NOMO-1 treated with dmso at 0.1 percent for 144 hours (cell line): ENCODE data around the gene TPRA1.

Experiments used
- DNase-seq: peaks from one replicate; lab custom pipeline; 2025; ENCODE audit not compliant: unreplicated experiment; lab: John Stamatoyannopoulos, UW

TPRA1 gene

GRCh38 chr3:127566833-127567232 is 23.7 kb downstream of the TPRA1 start:
- no peak for DNase-seq

- DNase-seq, result no peak
These were observed 24.8 kb downstream of the TPRA1 start for GRCh38 chr3:127565711-127566110.

- peak; percentile 15 for DNase-seq
These were observed 30.3 kb downstream of the TPRA1 start for GRCh38 chr3:127560051-127560787.

- no peak for DNase-seq
These were observed 34.0 kb downstream of the TPRA1 start for GRCh38 chr3:127556565-127556964.

- DNase-seq, result no peak
These were observed 35.4 kb downstream of the TPRA1 start for GRCh38 chr3:127555108-127555507.

GRCh38 chr3:127552038-127552437 is 38.5 kb downstream of the TPRA1 start:
- DNase-seq, result no peak

GRCh38 chr3:127551178-127551577 is 39.4 kb downstream of the TPRA1 start:
- no peak for DNase-seq

GRCh38 chr3:127550468-127551157 is 39.9 kb downstream of the TPRA1 start:
- DNase-seq, result no peak

GRCh38 chr3:127549826-127550467 is 40.6 kb downstream of the TPRA1 start:
- no peak for DNase-seq

- DNase-seq, result peak; percentile 67
These were observed 42.5 kb downstream of the TPRA1 start for GRCh38 chr3:127547761-127548605.

- no peak for DNase-seq
These were observed 43.4 kb downstream of the TPRA1 start for GRCh38 chr3:127546970-127547733.

- DNase-seq, result no peak
These were observed 44.0 kb downstream of the TPRA1 start for GRCh38 chr3:127546554-127546953.

- no peak for DNase-seq
These were observed 44.6 kb downstream of the TPRA1 start for GRCh38 chr3:127545711-127546457.

- no peak for DNase-seq
These were observed 45.3 kb downstream of the TPRA1 start for GRCh38 chr3:127545216-127545615.

- DNase-seq, result no peak
These were observed 45.7 kb downstream of the TPRA1 start for GRCh38 chr3:127544803-127545201.

- peak; percentile 63 for DNase-seq
These were observed 46.2 kb downstream of the TPRA1 start for GRCh38 chr3:127544192-127544802.

- DNase-seq, result no peak
These were observed 47.1 kb downstream of the TPRA1 start for GRCh38 chr3:127543441-127543840.

GRCh38 chr3:127542441-127542952 is 48.0 kb downstream of the TPRA1 start:
- no peak for DNase-seq

- no peak for DNase-seq
These were observed 49.2 kb downstream of the TPRA1 start for GRCh38 chr3:127541320-127541719.
